IPS-NIHi11 (cell line): ENCODE results near the gene ALG14.

ENCODE experiments used
- DNase-seq: peaks from one replicate; pipeline ENCODE4 v3.0.0; 2012; ENCODE audit warnings: mixed read lengths, low spot score

ALG14 gene

GRCh38 chr1:94980582-94981574 is 91.9 kb downstream of the ALG14 start:
- no peak for DNase-seq

GRCh38 chr1:94979656-94980581 is 92.8 kb downstream of the ALG14 start:
- no peak for DNase-seq

GRCh38 chr1:94979131-94979530 is 93.6 kb downstream of the ALG14 start:
- DNase-seq: no peak

- no peak for DNase-seq
These were observed 94.3 kb downstream of the ALG14 start for GRCh38 chr1:94978401-94978800.

- no peak for DNase-seq
These were observed 95.7 kb downstream of the ALG14 start for GRCh38 chr1:94976971-94977548.

GRCh38 chr1:94974824-94975223 is 97.9 kb downstream of the ALG14 start:
- no peak for DNase-seq

- no peak for DNase-seq
These were observed 98.5 kb downstream of the ALG14 start for GRCh38 chr1:94974241-94974640.

GRCh38 chr1:94973309-94973922 is 99.3 kb downstream of the ALG14 start:
- no peak for DNase-seq

- no peak for DNase-seq
These were observed 101.2 kb downstream of the ALG14 start for GRCh38 chr1:94971491-94971924.

- DNase-seq: peak; percentile 51
These were observed 102.0 kb downstream of the ALG14 start for GRCh38 chr1:94970783-94971182.

- no peak for DNase-seq
These were observed 103.6 kb downstream of the ALG14 start for GRCh38 chr1:94969137-94969536.

- no peak for DNase-seq
These were observed 106.7 kb downstream of the ALG14 start for GRCh38 chr1:94966033-94966432.

GRCh38 chr1:94963864-94964263 is 108.9 kb downstream of the ALG14 start:
- no peak for DNase-seq

- no peak for DNase-seq
These were observed 110.1 kb downstream of the ALG14 start for GRCh38 chr1:94962409-94963265.

GRCh38 chr1:94961988-94962387 is 110.8 kb downstream of the ALG14 start:
- DNase-seq: no peak

- no peak for DNase-seq
These were observed 111.2 kb downstream of the ALG14 start for GRCh38 chr1:94961582-94961981.

GRCh38 chr1:94958081-94958480 is 114.7 kb downstream of the ALG14 start:
- no peak for DNase-seq

GRCh38 chr1:94955767-94956632 is 116.8 kb downstream of the ALG14 start:
- no peak for DNase-seq

- DNase-seq: no peak
These were observed 118.2 kb downstream of the ALG14 start for GRCh38 chr1:94954263-94955220.
